NCI-H1436 (cell line): ENCODE results near the gene TESK2.
"Not testable (repeated sequence)": the region's sequence is repeated elsewhere in the genome, so short reads cannot be mapped to it uniquely, and the experiment has no call there.

ENCODE experiments used
- DNase-seq: peaks from one replicate; lab custom pipeline; 2025; lab: John Stamatoyannopoulos, UW

The TESK2 gene

DNA sequence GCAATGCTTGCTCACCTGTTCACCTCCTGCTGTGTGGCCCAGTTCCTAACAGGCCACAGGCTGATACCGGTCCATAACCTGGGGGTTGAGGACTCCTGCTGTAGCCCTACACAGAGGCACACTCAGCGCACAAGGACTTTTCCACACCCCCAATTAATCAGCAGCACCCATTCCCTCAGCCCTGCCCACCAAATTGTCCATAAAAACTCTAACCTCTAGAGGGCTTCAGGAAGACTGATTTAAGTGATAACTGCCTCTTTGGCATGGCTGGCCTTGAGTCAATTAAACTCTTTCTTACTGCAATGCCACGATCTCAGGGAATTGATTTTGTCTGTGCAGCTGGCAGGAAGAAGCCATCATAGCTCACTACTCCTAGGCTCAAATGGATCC is 79.5 kb downstream of the TESK2 start:
- no peak for DNase-seq

DNA sequence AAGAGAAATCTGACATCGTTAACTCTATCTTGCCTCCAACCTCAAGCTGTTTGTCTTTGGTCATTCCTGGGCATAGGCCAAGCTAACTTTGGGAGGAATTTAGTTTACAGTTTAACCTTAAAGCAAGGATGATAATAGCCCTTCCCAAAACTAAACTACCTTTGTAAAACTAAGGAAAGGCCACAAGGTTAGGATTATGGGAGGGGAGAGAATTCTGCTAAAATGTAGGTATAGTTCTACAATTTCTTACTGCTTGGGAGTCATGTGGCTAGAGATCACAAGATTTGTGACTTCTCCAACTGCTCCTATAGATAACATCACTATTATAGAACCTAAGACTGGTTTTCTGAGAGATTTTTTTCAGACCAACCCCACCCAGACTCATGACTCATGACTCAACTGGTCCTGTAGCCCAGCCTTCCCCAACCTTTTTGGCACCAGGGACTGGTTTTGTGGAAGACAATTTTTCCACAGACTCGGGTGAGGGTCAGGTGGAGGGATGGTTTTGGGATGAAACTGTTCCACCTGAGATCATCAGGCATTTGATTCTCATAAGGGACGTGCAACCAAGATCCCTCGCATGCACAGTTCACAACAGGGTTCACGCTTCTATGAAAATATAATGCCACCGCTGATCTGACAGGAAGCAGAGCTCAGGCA is 80.0 kb downstream of the TESK2 start:
- no peak for DNase-seq

DNA sequence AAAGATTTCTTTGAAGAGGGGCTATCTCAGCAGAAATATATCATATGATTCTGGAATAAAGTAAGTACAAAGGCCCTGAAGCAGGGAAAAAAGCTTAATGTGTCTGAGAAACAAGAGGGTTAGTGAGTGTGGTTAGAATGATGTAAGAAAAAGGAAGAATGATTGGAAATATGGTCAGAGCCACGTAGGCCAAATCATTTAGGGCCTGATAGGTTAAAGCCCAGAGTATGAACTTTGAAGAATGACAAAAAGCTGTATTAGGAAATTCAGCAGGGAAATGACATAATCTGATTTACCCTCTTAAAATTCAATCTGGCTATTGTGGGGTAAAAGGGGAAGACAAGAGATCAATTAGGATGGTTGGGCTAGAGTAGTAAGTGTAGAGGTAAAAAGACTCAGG is 81.7 kb downstream of the TESK2 start:
- no peak for DNase-seq

DNA sequence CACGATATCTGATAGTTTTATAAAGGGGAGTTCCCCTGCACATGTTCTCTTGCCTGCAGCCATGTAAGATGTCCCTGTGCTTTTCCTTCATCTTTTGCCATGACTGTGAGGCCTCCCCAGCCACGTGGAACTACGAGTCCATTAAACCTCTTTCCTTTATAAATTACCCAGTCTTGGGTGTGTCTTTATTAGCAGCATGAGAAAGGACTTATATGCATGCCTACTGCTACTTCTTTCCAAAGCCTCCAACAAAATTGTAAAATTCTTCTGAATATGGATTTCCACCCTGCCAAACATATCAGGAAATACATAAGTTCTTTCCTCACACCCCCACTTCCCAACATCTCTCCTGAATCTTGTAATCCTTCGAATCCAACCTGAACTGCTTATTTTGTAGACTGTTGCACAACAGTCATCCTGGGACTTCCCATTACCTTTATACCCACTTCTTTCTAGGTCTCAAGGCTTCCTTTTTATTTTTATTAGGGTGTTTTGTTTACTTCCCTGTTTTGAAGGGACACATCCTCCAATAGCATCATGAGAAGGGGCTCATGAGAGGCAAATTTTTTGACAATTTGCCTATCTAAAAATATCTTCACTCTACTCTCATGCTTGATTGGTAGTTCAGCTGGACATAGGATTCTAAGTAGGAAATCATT is 83.2 kb downstream of the TESK2 start:
- DNase-seq = no peak

DNA sequence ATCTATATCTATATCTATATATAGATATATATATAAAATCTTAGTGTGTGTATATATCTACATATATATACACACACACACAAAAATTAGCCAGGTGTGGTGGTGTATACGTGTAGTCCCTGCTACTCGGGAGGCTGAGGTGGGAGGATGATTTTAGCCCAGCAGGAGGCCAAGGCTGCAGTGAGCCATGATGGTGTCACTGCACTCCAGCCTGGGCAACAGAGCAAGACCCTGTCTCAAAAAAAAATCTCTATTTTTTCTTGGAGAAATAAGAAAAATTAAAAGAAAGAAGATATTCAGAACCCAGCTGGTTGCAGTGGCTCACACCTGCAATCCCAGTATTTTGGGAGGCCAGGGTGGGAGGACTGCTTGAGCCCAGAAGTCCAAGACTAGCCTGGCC is 85.3 kb downstream of the TESK2 start:
- no peak for DNase-seq

DNA sequence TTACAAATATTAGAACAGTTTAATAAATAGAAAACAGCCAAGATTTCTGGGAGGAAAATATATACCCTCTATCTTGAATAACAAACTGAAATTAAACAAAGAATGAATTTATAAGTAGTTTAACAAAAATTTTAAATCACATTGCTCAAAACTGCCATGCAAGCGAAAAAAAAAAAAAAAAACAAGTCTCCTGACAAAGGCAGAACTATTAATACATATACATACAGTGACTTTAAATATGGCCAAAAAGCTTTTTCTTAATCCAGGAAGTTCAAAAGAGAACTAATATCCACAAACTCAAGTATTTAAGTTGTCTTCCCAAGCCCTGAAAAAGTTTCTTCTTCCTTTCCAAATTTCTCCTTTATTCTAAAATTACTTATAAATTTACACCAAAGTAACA is 87.2 kb downstream of the TESK2 start:
- no peak for DNase-seq

DNA sequence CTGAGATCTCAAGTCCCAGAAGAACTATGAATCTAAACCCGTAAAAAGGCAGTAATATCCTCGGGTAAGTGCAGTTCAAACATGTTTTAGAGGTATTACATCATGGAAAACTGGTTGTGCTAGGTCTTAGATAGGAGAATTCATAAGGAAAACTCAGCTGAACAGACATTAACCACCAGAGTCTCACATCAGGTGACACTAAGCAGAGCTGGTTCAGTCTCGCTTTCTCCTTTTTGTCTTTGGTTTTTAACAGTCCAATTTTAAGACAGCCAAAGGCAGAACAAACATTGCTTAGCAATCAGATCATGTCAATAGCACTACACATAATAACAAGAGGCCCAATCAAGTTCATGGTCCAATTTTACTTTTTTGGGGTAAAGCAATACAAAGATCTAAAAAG is 87.7 kb downstream of the TESK2 start:
- DNase-seq = no peak

DNA sequence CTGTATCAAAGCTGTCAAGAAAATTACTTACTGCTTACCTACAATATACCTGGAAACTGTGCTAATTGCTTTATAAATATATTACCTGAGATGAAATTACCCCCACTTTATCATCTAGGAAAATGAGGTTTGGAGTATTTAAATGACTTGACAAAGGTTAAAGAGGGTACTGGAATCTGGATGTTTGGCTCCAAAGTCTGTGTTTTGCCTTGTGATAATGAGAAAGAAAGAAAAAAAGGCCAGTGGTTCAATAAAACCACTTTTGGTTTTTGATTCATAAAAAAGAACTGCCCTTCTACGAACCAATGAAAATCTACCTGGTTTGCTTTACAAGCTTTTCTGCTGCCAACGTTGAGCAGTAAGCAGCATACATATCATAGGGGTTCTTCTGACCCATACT is 89.4 kb downstream of the TESK2 start:
- no peak for DNase-seq

DNA sequence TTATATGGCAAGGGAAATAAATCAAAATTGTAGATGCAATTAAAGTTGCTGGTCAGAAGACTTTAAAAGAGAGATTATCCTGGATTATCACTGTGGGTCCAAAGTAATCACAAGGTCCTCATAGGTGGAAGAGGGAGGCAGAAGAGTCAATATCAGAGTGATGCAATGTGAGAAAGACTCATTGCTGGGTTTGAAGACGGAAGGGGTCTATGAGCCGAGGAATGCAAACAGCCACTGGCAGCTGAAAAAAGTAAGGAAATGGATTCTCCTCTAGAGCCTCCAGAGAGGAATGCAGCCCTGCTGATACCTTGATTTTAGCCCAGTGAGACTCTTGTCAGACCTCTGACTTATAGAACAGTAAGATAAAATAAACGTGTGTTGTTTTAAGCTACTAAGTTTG is 90.9 kb downstream of the TESK2 start:
- DNase-seq = no peak

DNA sequence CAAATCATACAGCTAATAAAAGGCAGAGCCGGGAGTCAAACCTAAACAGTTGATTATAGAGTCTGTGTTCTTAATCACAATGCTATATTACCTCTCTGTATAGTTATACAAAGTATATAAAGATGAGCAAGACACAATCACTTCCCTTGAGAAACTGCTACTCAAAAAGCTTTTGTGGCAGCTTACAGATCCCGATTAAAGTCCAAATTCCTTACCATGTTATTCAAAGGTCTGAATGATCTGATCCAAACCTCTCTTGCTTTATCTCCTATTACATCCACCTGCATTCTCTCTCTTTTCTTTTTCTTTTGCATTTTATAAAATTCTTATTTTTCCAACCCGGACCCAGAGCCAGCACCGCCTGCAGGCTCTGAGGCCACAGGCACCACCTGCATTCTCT is 93.7 kb downstream of the TESK2 start:
- no peak for DNase-seq

DNA sequence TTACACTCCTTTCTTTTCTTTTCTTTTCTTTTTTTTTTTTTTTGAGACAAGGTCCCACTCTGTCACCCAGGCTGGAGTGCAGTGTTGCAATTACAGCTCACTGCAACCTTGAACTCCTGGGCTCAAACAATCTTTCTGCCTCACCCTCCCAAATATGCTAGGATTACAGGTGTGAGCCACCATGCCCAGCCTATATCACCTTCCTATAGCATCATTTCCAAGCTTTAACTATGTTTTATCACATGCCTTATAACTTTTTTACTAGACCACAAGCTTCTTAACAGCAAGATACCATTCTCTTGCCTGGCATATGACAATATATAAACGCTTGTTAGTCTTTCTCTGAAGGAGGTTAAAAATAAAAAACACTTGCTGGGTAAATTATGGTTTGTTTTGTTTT is 95.4 kb downstream of the TESK2 start:
- DNase-seq = no peak

DNA sequence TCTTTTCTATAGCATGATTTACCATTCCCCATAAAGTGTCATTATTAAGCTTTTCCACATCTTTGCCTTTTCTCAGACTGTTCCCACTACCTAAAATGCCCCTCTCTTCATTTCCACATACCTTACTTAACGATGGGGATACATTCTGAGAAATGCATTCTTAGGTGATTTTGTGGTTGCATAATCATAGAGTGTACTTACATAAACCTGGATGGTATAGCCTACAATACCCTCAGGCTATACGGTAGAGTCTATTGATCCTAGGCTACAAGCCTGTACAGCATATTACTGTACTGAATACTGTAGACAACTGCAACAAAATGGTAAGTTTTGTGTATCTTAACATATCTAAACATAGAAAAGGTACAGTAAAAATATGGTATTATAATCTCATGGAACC is 95.9 kb downstream of the TESK2 start:
- no peak for DNase-seq

DNA sequence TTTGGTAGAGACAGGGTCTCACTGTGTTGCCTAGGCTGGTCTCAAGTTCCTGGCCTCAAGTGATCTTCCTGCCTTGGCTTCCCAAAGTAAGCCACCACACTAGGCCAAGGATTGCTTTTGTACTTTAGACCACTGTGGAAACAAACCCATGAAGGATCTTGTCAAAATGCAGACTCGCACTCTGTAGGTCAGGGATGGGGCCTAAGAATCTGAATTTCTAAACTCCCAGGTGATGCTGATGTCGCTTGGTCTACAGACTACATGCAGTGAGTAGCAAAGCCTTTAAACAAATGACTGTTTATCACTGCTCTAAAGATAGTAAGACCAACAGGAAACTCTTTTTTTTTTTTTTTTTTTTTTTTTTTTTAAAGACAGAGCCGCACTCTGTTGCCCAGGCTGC is 96.6 kb downstream of the TESK2 start:
- no peak for DNase-seq

DNA sequence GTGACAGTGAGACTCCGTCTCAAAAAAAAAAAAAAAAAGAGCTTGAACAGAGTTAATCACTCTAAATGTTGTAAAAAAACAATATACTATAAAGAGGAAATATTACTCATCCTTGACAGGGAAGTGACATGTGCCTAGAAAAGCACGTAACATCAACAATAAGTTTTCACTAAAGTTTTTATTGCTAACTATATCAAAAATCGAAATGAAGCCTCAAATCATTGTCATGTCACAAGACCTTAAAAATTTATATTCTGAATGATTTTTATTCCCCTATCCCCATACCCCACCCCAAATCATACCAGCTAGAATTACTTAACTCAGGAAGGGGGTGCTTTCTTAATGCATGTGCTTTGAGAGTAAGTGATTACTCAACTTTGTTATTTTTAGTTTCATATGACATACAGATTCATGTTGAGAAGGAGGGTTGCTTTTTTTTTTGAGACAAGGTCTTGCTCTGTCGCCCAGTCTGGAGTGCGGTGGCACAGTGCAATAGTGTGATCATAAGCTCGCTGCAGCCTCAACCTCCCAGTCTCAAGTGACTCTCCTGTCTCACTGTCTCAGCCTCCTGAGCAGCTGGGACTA is 97.2 kb downstream of the TESK2 start:
- no peak for DNase-seq

DNA sequence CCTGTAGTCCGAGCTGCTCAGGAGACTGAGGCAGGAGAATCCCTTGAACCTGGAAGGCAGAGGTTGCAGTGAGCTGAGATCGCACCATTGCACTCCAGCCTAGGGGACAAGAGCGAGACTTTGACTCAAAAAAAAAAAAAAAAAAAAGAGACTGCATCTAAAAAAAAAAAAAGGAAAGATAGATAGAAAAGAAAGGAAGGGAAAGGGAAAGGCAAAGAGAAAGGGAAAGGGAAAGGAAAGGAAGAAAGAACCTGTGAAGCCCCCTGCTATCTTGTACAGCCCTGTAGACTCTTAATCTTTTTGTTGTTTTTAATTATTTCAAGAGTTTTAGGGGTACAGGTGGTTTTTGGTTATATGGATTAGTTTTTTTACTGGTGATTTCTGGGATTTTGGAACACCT is 104.7 kb downstream of the TESK2 start:
- DNase-seq = no peak

DNA sequence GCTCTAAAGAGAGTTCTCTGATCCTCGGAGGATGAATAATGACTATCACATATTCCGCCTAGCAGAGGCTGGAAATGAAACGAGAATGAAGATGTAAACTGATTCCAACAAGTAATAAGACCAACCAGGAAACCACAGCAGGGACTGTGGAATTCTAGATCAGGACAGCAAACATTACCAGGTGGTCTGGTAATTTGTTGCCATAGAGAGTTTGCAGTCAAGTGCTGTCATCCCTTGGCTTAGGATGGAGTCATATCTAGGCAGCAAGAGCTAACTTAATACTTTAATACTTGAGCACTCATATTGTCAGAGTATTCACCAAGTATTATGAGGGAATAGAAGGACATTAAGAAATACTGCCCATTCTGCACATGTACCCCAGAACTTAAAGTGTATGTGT is 105.7 kb downstream of the TESK2 start:
- DNase-seq = no peak

DNA sequence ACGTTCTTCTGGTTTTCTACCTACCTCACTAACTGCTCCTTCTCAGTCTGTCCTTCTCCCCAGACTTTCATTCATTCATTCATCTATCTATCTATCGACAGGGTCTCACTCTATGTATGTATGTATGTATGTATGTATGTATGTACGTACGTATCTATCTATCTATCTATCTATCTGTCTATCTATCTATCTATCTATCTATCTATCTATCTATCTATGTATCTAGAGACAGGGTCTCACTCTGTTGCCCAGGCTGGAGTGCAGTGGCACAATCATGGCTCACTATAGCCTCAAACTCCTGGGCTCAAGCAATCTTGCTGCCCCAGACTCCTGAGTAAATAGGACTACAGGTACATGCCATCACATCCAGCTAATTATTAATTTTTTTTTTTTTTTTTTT is 106.8 kb downstream of the TESK2 start:
- not testable (repeated sequence) for DNase-seq

DNA sequence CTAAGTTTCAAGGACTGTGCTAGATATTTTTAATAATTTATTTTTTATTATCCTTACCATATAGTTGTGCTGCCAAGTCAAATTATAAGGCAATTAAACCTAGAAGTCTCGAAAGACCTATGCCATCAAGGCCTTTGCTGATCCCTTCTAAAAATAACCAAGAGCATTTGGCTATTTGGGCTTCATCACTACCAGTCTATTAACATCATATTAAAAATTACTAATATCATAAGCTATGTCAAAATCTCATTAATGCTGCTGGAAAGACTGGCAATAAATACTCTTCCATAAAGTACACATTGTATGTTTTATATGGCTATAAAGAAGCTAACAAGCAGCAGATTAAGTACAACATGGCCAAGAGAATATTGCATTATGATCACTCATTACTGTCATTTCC is 107.8 kb downstream of the TESK2 start:
- DNase-seq = no peak

DNA sequence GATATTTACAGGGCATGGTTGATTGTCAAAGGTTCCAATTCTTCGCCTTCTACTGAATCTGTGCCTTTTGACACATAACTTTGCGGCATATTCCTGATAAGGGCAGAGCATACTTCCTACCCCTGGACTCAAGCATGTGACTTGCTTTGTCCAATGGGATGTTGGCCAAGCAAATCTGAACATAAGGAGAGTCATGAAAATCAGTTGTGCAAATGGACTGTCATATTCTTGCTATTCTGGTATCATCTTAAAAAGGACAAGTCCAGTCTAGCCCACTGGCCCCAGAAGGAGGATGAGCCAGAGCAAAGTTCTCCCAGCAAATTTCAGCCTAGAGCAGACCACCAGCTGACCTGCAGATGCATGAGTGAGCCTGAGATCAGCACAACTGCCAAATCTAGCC is 109.7 kb downstream of the TESK2 start:
- DNase-seq = no peak

DNA sequence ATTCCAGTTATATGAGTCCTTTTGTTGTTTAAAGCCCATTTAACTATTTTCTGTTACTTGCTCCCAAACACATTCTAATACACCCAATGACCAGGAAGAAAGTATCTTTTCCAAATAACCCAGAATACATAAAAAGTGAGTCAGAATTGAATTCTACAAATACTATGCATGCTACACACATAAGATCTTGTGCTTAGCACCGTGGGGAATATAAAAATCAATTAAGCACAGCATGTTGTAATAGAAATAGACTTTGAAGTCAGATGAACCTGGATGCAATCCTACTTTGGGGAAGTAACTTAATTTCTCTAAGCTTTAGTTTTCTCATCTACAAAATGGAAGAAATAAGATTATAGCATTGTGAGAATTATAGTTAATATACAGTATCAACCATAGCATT is 110.2 kb downstream of the TESK2 start:
- DNase-seq = no peak

DNA sequence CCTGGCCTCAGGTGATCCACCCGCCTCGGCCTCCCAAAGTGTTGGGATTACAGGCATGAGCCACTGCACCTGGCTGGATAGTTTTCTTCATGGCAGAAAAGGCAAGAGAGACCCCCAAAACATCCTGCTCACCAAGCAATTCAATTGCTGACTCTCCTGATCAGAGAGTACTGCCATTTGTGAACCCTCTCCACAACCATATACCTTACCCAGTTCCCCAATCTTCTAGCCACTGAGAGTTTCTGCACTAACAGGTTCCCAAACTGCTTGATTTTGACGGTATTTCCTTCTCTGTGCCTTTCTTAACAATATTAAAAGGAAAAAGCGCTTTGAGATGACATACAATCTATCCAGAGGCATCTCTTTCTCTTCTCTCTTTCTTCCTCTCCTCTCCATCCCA is 110.8 kb downstream of the TESK2 start:
- no peak for DNase-seq

DNA sequence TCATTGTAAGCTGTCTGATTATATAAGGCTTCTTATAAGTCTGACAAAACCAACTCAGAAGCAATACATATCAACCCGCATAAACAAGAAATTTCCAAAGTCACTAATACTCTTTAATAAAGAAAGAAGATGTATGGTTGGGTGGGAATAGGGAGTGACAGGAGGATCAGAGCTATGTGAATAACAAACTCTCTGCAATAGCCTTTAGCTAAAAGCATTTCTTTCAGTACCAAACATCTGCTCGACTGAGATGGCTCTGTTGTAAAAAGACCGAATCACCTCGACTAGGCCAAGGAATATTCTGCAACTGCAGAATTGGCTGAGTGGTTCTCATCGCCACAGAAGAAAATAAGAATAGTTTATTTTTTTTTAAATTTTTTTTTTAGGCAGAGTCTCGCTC is 111.4 kb downstream of the TESK2 start:
- no peak for DNase-seq

DNA sequence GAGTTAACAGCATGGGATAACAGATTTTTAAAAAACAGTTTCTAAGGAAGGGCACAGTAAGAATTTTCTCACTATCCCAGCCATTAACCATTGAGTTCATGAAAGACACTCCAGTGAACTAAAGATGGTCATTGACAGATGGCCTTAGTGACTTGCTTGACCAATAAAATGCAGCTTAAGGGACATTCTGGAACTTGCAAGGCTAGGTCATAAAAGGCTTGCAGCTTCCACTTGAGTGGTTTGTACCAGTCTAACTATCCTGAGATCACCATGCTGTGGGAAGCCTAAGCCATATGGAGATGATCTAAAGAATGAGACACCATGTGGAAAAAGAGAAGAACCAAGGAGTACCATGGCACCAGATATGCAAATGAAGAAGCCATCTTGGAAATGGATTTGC is 112.8 kb downstream of the TESK2 start:
- DNase-seq = no peak
